Measurements from ENCODE around the gene ANK3.

ANK3 gene

GRCh38 chr10:60377042-60377352 lies 12.7 kb downstream of the ANK3 start:
- H3K4me1 ChIP-seq (ENCODE audit: control insufficient read depth, insufficient read depth, low read length): no peaks in the 10 kb centered on the region
- H3K9me3 ChIP-seq (ENCODE audit: control insufficient read depth, insufficient read depth, low read depth, low read length): no peaks in the 10 kb centered on the region
- no peak for TF ChIP-seq ZNF76 (tag by site-specific recombination; IDR thresholded peaks at IDR 0.05; ENCODE audit: borderline replicate concordance, low read depth)
- TF ChIP-seq ZNF645 (tag by site-specific recombination; IDR thresholded peaks at IDR 0.05): no peak
- TF ChIP-seq ZNF211 (tag by site-specific recombination; IDR thresholded peaks at IDR 0.05; ENCODE audit: low read depth): no peak
- no peak for TF ChIP-seq YY1 (tag by site-specific recombination; IDR thresholded peaks at IDR 0.05)
- TF ChIP-seq INSM2 (tag by site-specific recombination; IDR thresholded peaks at IDR 0.05): no peak
- TF ChIP-seq ZNF558 (tag by site-specific recombination; IDR thresholded peaks at IDR 0.05): no peak
- no peak for TF ChIP-seq PRDM4 (tag by site-specific recombination; IDR thresholded peaks at IDR 0.05)
- TF ChIP-seq SCRT2 (tag by site-specific recombination; IDR thresholded peaks at IDR 0.05): no peak
- no peak for TF ChIP-seq ZNF777 (tag by site-specific recombination; IDR thresholded peaks at IDR 0.05; ENCODE audit: borderline replicate concordance)
- no peak for TF ChIP-seq ZNF513 (tag by site-specific recombination; IDR thresholded peaks at IDR 0.05)
- no peaks in the 10 kb centered on the region for H3K36me3 ChIP-seq (ENCODE audit: control insufficient read depth in 2 of 2, insufficient read depth in 1 of 2, low read length in 2 of 2)
- ChIA-PET POLR2A (no interaction called here), CTCF (no interaction called here)
- H3K27ac ChIP-seq (ENCODE audit: extremely low read depth, low read depth, low read length): no peak overlapping the region
- H3K4me3 ChIP-seq (ENCODE audit: low read depth, low read length): no peak overlapping the region

DNA sequence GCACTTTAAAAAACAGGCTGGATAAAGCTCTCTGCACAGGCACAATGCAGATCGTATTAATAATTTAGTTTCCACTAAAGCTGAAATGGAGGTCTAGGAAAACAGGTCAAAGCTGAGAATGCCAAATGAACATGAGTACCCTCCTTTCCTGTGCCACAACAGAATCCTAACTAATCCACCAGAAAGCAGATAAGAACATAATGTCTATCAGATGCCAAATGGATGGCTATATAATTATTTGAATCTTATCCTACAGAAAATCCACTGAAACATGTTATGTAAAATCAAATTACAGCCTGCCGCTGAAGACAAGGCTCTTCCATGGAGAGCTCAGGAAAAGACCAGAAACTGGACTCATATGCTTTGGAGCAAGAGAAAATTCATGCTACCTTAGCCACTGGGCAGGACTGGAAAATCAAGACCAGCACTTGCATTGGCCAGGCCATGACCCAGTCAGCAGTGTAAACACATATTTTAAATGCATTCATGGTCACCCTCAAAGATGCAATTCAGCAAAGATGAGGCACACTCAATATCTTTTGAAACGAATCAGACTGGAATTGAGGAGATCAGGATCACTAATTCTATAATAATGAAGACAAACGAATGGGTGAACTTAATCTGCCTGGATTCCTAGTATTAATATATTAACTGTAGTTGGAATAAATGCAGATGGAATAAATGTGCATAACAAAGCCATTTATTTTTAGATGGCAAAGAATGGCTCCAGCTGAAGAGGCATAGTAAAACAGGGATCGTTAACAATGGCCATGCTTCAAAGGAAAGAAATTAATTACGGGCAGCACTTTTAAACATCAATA lies 13.2 kb downstream of the ANK3 start:
- CTCF ChIA-PET: no interaction called here
- H3K9me3 ChIP-seq (ENCODE audit: control insufficient read depth, insufficient read depth, low read depth, low read length): no peaks in the 10 kb centered on the region
- H3K4me1 ChIP-seq (ENCODE audit: control insufficient read depth, insufficient read depth, low read length): no peaks in the 10 kb centered on the region
- H3K36me3 ChIP-seq (ENCODE audit: control insufficient read depth in 2 of 2, insufficient read depth in 1 of 2, low read length in 2 of 2): no peaks in the 10 kb centered on the region
- H3K27ac ChIP-seq (ENCODE audit: extremely low read depth, low read depth, low read length): no peak overlapping the region
- POLR2A ChIA-PET: no interaction called here
- H3K4me3 ChIP-seq (ENCODE audit: low read depth, low read length): no peak overlapping the region
- TF ChIP-seq ZNF140 (tag by site-specific recombination; IDR thresholded peaks at IDR 0.05) (no peak), SP7 (tag by site-specific recombination; IDR thresholded peaks at IDR 0.05) (no peak), ZNF221 (tag by site-specific recombination; IDR thresholded peaks at IDR 0.05; ENCODE audit: borderline replicate concordance) (no peak), ZNF423 (tag by site-specific recombination; IDR thresholded peaks at IDR 0.05) (no peak)
